ENCODE data around the gene ZNF420. TPM values are rescaled to one million over a fixed set of nuclear protein-coding genes. Genes with fewer than 3 reads are reported as not detected.
A peak's percentile ranks its signal among the peaks of the same experiment; 100 is the strongest.

Gene ZNF420
- total and polyA plus RNA-seq, 2 of the 13 experiments (the other 11 are each of a cell fraction or from before 2014, with no cell fraction given), result 1.4 to 6.6 TPM

GRCh38 chr19:37172368-37173366, 94.4 kb downstream of the ZNF420 start, which contains the start of gene ZNF585A (continued):
- TF ChIP-seq HOXA5 (CRISPR knock-in tag; IDR thresholded peaks at IDR 0.05), result 0 out of 2 replicates have a peak, but pooled peaks have one; percentile 32
- 0 out of 2 replicates have a peak, but pooled peaks have one; percentile 23 for TF ChIP-seq SP5 (CRISPR knock-in tag; IDR thresholded peaks at IDR 0.05; ENCODE audit: borderline replicate concordance, low read depth)
- TF ChIP-seq HES4 (CRISPR knock-in tag; IDR thresholded peaks at IDR 0.05; ENCODE audit: borderline replicate concordance), result no peak
- TF ChIP-seq ZBTB26 (CRISPR knock-in tag; IDR thresholded peaks at IDR 0.05; ENCODE audit: borderline replicate concordance), result no peak
- TF ChIP-seq PBX3 (CRISPR knock-in tag; IDR thresholded peaks at IDR 0.05; ENCODE audit: borderline replicate concordance), result no peak
- peak; percentile 55 to 68 for TF ChIP-seq POLR2A (IDR thresholded peaks at IDR 0.05; ENCODE audit: insufficient read depth in 1 of 2, low read depth in 2 of 2, low read length in 2 of 2)
- TF ChIP-seq ISL2 (CRISPR knock-in tag; IDR thresholded peaks at IDR 0.05), result peak; percentile 14; the same call in 1 of the 2 replicates
- TF ChIP-seq JUNB (CRISPR knock-in tag; IDR thresholded peaks at IDR 0.05; ENCODE audit: borderline replicate concordance), result no peak
- TF ChIP-seq LCORL (IDR thresholded peaks at IDR 0.05), result no peak
- no peak for TF ChIP-seq LCORL (CRISPR knock-in tag; IDR thresholded peaks at IDR 0.05)
- no peak for TF ChIP-seq ZMYM2 (CRISPR knock-in tag; IDR thresholded peaks at IDR 0.05)
- peak; percentile 24 for TF ChIP-seq TFDP2 (CRISPR knock-in tag; IDR thresholded peaks at IDR 0.05)
- TF ChIP-seq RNF219 (CRISPR knock-in tag; IDR thresholded peaks at IDR 0.05), result no peak
- TF ChIP-seq HNF1B (CRISPR knock-in tag; IDR thresholded peaks at IDR 0.05), result 0 out of 2 replicates have a peak, but pooled peaks have one; percentile 34
- no peak for TF ChIP-seq SMAD1 (CRISPR knock-in tag; IDR thresholded peaks at IDR 0.05; ENCODE audit: borderline replicate concordance, low read depth)
- no peak for TF ChIP-seq ZFP82 (CRISPR knock-in tag; IDR thresholded peaks at IDR 0.05; ENCODE audit: borderline replicate concordance)
- no peak for TF ChIP-seq ZIK1 (CRISPR knock-in tag; IDR thresholded peaks at IDR 0.05; ENCODE audit: borderline replicate concordance, low read depth)
- no peak for TF ChIP-seq CHD4 (IDR thresholded peaks at IDR 0.05; ENCODE audit: borderline replicate concordance, low read length)
- TF ChIP-seq SOX6 (IDR thresholded peaks at IDR 0.05), result no peak
- peak; percentile 49; the same call in 1 of the 2 replicates for TF ChIP-seq SOX6 (CRISPR knock-in tag; IDR thresholded peaks at IDR 0.05)
- peak; percentile 99 for TF ChIP-seq CREM (IDR thresholded peaks at IDR 0.05)
- TF ChIP-seq CREM (CRISPR knock-in tag; IDR thresholded peaks at IDR 0.05), result no peak
- TF ChIP-seq ZNF205 (CRISPR knock-in tag; IDR thresholded peaks at IDR 0.05), result no peak

Measured in HepG2 (cell line).